ENCODE results near the gene ZNF423.

ZNF423 gene

GRCh38 chr16:49852279-49852678 is 3.6 kb downstream of the ZNF423 start:
- Histone ChIP-seq H3K4me1 (ENCODE audit: insufficient read depth, low read length) (peaks cover 12% of the 10 kb centered on the region), H3K4me2 (ENCODE audit: insufficient read depth, low read length) (no peak overlapping the region), H3K79me2 (ENCODE audit: insufficient read depth, low read length) (no peaks in the 10 kb centered on the region), H3K9me3 (ENCODE audit: insufficient read depth, low read length, severe bottlenecking) (no peaks in the 10 kb centered on the region), H4K20me1 (ENCODE audit: insufficient read depth, low read length) (no peaks in the 10 kb centered on the region), H3K9ac (ENCODE audit: low read depth, low read length) (no peak overlapping the region), H3K4me3 (ENCODE audit: low read depth in 1 of 2, low read length in 2 of 2) (no peak overlapping the region), H3K27me3 (ENCODE audit: insufficient read depth, low read length, poor library complexity) (peaks cover 4% of the 10 kb centered on the region), H3K36me3 (ENCODE audit: insufficient read depth, low read length) (no peaks in the 10 kb centered on the region), H3K27ac (ENCODE audit: low read length) (no peak overlapping the region), H2AFZ (ENCODE audit: low read depth, low read length) (no peak overlapping the region)
- no peak for TF ChIP-seq CTCF (IDR thresholded peaks at IDR 0.05; ENCODE audit: borderline replicate concordance, extremely low read depth, low read length, poor library complexity, severe bottlenecking)
- no peak for TF ChIP-seq EZH2 (IDR thresholded peaks at IDR 0.05; ENCODE audit: borderline replicate concordance, low read depth, low read length, severe bottlenecking)
- ATAC-seq (ENCODE audit: insufficient read depth, low read depth) (no peak), DNase-seq (no peak)

- H4K20me1 ChIP-seq (ENCODE audit: insufficient read depth, low read length), result no peaks in the 10 kb centered on the region
- H3K9ac ChIP-seq (ENCODE audit: low read depth, low read length), result no peak overlapping the region
- H3K36me3 ChIP-seq (ENCODE audit: insufficient read depth, low read length), result no peaks in the 10 kb centered on the region
- H3K27ac ChIP-seq (ENCODE audit: low read length), result no peak overlapping the region
- DNase-seq, result no peak
- no peak overlapping the region for H2AFZ ChIP-seq (ENCODE audit: low read depth, low read length)
- H3K27me3 ChIP-seq (ENCODE audit: insufficient read depth, low read length, poor library complexity), result peaks cover 4% of the 10 kb centered on the region
- no peaks in the 10 kb centered on the region for H3K9me3 ChIP-seq (ENCODE audit: insufficient read depth, low read length, severe bottlenecking)
- H3K79me2 ChIP-seq (ENCODE audit: insufficient read depth, low read length), result no peaks in the 10 kb centered on the region
- TF ChIP-seq CTCF (IDR thresholded peaks at IDR 0.05; ENCODE audit: borderline replicate concordance, extremely low read depth, low read length, poor library complexity, severe bottlenecking) (no peak), EZH2 (IDR thresholded peaks at IDR 0.05; ENCODE audit: borderline replicate concordance, low read depth, low read length, severe bottlenecking) (no peak)
- peaks cover 12% of the 10 kb centered on the region for H3K4me1 ChIP-seq (ENCODE audit: insufficient read depth, low read length)
- H3K4me2 ChIP-seq (ENCODE audit: insufficient read depth, low read length), result no peak overlapping the region
- H3K4me3 ChIP-seq (ENCODE audit: low read depth in 1 of 2, low read length in 2 of 2), result no peak overlapping the region
- ATAC-seq (ENCODE audit: insufficient read depth, low read depth), result no peak
Observed at GRCh38 chr16:49851468-49851787, 4.5 kb downstream of the ZNF423 start.

GRCh38 chr16:49850558-49851467 is 5.1 kb downstream of the ZNF423 start:
- peaks cover 10% of the 10 kb centered on the region for H3K4me1 ChIP-seq (ENCODE audit: insufficient read depth, low read length)
- no peaks in the 10 kb centered on the region for H3K9me3 ChIP-seq (ENCODE audit: insufficient read depth, low read length, severe bottlenecking)
- ATAC-seq (ENCODE audit: insufficient read depth, low read depth), result no peak
- H3K36me3 ChIP-seq (ENCODE audit: insufficient read depth, low read length), result no peaks in the 10 kb centered on the region
- H4K20me1 ChIP-seq (ENCODE audit: insufficient read depth, low read length), result no peaks in the 10 kb centered on the region
- H3K9ac ChIP-seq (ENCODE audit: low read depth, low read length), result no peak overlapping the region
- no peaks in the 10 kb centered on the region for H3K79me2 ChIP-seq (ENCODE audit: insufficient read depth, low read length)
- DNase-seq, result no peak
- TF ChIP-seq EZH2 (IDR thresholded peaks at IDR 0.05; ENCODE audit: borderline replicate concordance, low read depth, low read length, severe bottlenecking), result no peak
- no peak for TF ChIP-seq CTCF (IDR thresholded peaks at IDR 0.05; ENCODE audit: borderline replicate concordance, extremely low read depth, low read length, poor library complexity, severe bottlenecking)
- no peak overlapping the region for H3K4me3 ChIP-seq (ENCODE audit: low read depth in 1 of 2, low read length in 2 of 2)
- no peak overlapping the region for H3K4me2 ChIP-seq (ENCODE audit: insufficient read depth, low read length)
- H3K27me3 ChIP-seq (ENCODE audit: insufficient read depth, low read length, poor library complexity), result peaks cover 4% of the 10 kb centered on the region
- H3K27ac ChIP-seq (ENCODE audit: low read length), result no peak overlapping the region
- no peak overlapping the region for H2AFZ ChIP-seq (ENCODE audit: low read depth, low read length)
